A549 (cell line): ENCODE data around the gene PPP1R3D. TPM values are rescaled to one million over a fixed set of nuclear protein-coding genes. Genes with fewer than 3 reads are reported as not detected.

Experiments
- ATAC-seq, 2 experiments: fragments of 200-7000 bp in 1 of 2; fragments of >200 bp in 1 of 2; cut with Nextera tagmentation in 1 of 2; cut with Tn5 transposase in 1 of 2; 3 replicates each; pipeline versions ENCODE4 v1.8.0 to v1.9.1; 2018 to 2020; ENCODE audit warnings: mild to moderate bottlenecking in 1 of 2, moderate library complexity in 1 of 2
- CTCF ChIA-PET: fragments of 300-600 bp; sonication (Branson Sonifier 250); formaldehyde crosslinking; extraction: SDS; loops from one replicate; lab custom pipeline; 2021; ENCODE audit warnings: antibody characterized with exemption, inconsistent platforms; lab: Yijun Ruan, JAX
- POLR2A ChIA-PET: fragments of 350-600 bp; formaldehyde crosslinking; extraction: SDS; loops from one replicate; lab custom pipeline; 2021; ENCODE audit warnings: antibody characterized with exemption, inconsistent platforms; lab: Yijun Ruan, JAX
- DNase-seq, 2 experiments: peaks; one replicate each; pipeline versions ENCODE4 v3.0.0 to v3.0.0-alpha.2; 2011 to 2016; ENCODE audit warnings: low read depth in 1 of 2, low spot score in 1 of 2
- FAIRE-seq: peaks from 2 replicates; lab custom pipeline; 2011; peaks lifted over from hg19 to GRCh38; lab: Jason Lieb, UNC
- H3K27ac ChIP-seq, 2 experiments: fragments of >200 bp; sonication (Bioruptor Twin); formaldehyde crosslinking; 3 replicates each; pipeline ENCODE4 v1.5.1; 2016 to 2017
- H3K4me1 ChIP-seq: fragments of >200 bp; sonication (Bioruptor Twin); formaldehyde crosslinking; 3 replicates; pipeline ENCODE4 v1.6.1; 2016
- H3K4me2 ChIP-seq: fragments of >200 bp; sonication (Bioruptor Twin); formaldehyde crosslinking; 3 replicates; pipeline ENCODE4 v1.6.1; 2016
- H3K4me3 ChIP-seq: fragments of >200 bp; sonication (Bioruptor Twin); formaldehyde crosslinking; 3 replicates; pipeline ENCODE4 v1.5.1; 2016
- H3K9me3 ChIP-seq: fragments of >200 bp; sonication (Bioruptor Twin); formaldehyde crosslinking; 3 replicates; pipeline ENCODE4 v1.6.1; 2016
- BHLHE40 ChIP-seq: IDR thresholded peaks from 2 replicates; pipeline ENCODE4 v1.6.1; 2012; ENCODE audit warnings: low read depth, low read length, inconsistent platforms
- CBX8 ChIP-seq: fragments of 200-600 bp; sonication (generic); IDR thresholded peaks from 2 replicates; pipeline ENCODE4 v1.6.1; 2016
- CHD2 ChIP-seq: fragments of 150-350 bp; IDR thresholded peaks from 2 replicates; pipeline ENCODE4 v1.6.1; 2014; ENCODE audit warnings: low read length; ENCODE audit not compliant: partially characterized antibody
- CTCF ChIP-seq: fragments of >200 bp; sonication (Bioruptor Twin); formaldehyde crosslinking; IDR thresholded peaks from 3 replicates; pipeline ENCODE4 v1.5.1; 2016
- EHF ChIP-seq: fragments of 250-450 bp; sonication (Bioruptor Pico); IDR thresholded peaks from 2 replicates; pipeline ENCODE4 v1.5.0; 2020; ENCODE audit warnings: mild to moderate bottlenecking
- ELK1 ChIP-seq: fragments of 150-350 bp; IDR thresholded peaks from 2 replicates; pipeline ENCODE4 v1.6.1; 2014; ENCODE audit warnings: low read depth, mild to moderate bottlenecking, low read length
- FOSL2 ChIP-seq, 2 experiments: fragments of 450-650 bp in 1 of 2; fragments of >200 bp in 1 of 2; sonication (Bioruptor Twin) in 1 of 2; formaldehyde crosslinking; IDR thresholded peaks; 2 replicates each; pipeline versions ENCODE4 v1.5.0 to v1.6.1; 2016 to 2020; ENCODE audit warnings: mild to moderate bottlenecking in 1 of 2, moderate library complexity in 1 of 2
- GATA3 ChIP-seq: IDR thresholded peaks from 2 replicates; pipeline ENCODE4 v1.6.1; 2012; ENCODE audit warnings: borderline replicate concordance
- HOXA7 ChIP-seq: fragments of 250-450 bp; sonication (Bioruptor Pico); IDR thresholded peaks from 2 replicates; pipeline ENCODE4 v1.5.0; 2020; ENCODE audit warnings: mild to moderate bottlenecking, moderate library complexity
- HOXB5 ChIP-seq: fragments of 250-450 bp; sonication (Bioruptor Pico); IDR thresholded peaks from 2 replicates; pipeline ENCODE4 v1.5.0; 2020; ENCODE audit warnings: mild to moderate bottlenecking, moderate library complexity
- JUN ChIP-seq, 2 experiments: fragments of >200 bp; sonication (Bioruptor Twin); formaldehyde crosslinking; IDR thresholded peaks; 2 replicates in 1 of 2; 3 replicates in 1 of 2; pipeline ENCODE4 v1.6.1; 2016 to 2017
- KDM1A ChIP-seq: fragments of 200-600 bp; sonication (generic); IDR thresholded peaks from 2 replicates; pipeline ENCODE4 v1.6.1; 2016; ENCODE audit warnings: low read depth, mild to moderate bottlenecking
- KDM5A ChIP-seq: fragments of 200-600 bp; sonication (generic); IDR thresholded peaks from 2 replicates; pipeline ENCODE4 v1.6.1; 2016; ENCODE audit warnings: antibody characterized with exemption, mild to moderate bottlenecking
- MAFK ChIP-seq: fragments of 450-650 bp; IDR thresholded peaks from 2 replicates; pipeline ENCODE4 v1.6.1; 2014; ENCODE audit not compliant: partially characterized antibody
- MYC ChIP-seq: IDR thresholded peaks from 2 replicates; pipeline ENCODE4 v1.6.1; 2012; ENCODE audit warnings: mild to moderate bottlenecking, inconsistent platforms, low read length, improper control_type of control experiment, borderline replicate concordance
- NPAS2 ChIP-seq: fragments of 250-450 bp; sonication (Bioruptor Pico); IDR thresholded peaks from 2 replicates; pipeline ENCODE4 v1.8.0; 2022; ENCODE audit warnings: mild to moderate bottlenecking, moderate library complexity, borderline replicate concordance
- PHF8 ChIP-seq: fragments of 200-600 bp; sonication (generic); IDR thresholded peaks from 2 replicates; pipeline ENCODE4 v1.6.1; 2016; ENCODE audit warnings: low read depth, mild to moderate bottlenecking, antibody characterized with exemption, moderate library complexity, borderline replicate concordance
- POLR2A ChIP-seq: IDR thresholded peaks from 2 replicates; pipeline ENCODE4 v1.6.1; 2012; ENCODE audit warnings: mild to moderate bottlenecking, low read length
- POLR2AphosphoS2 ChIP-seq: conservative IDR thresholded peaks from 2 replicates; pipeline ENCODE4 v1.6.1; 2012; ENCODE audit warnings: low read length, improper control_type of control experiment, inconsistent platforms
- RARB ChIP-seq: fragments of 250-450 bp; sonication (Bioruptor Pico); IDR thresholded peaks from 2 replicates; pipeline ENCODE4 v1.8.0; 2021; ENCODE audit warnings: mild to moderate bottlenecking, moderate library complexity
- RNF2 ChIP-seq: fragments of 200-600 bp; sonication (generic); IDR thresholded peaks from 2 replicates; pipeline ENCODE4 v1.6.1; 2016; ENCODE audit warnings: low read depth, mild to moderate bottlenecking, antibody characterized with exemption, moderate library complexity, borderline replicate concordance
- SMC3 ChIP-seq: fragments of >200 bp; sonication (Bioruptor Twin); formaldehyde crosslinking; IDR thresholded peaks from 3 replicates; pipeline ENCODE4 v1.6.1; 2018; ENCODE audit warnings: inconsistent platforms
- TFCP2L1 ChIP-seq: fragments of 250-450 bp; sonication (Bioruptor Pico); IDR thresholded peaks from 2 replicates; pipeline ENCODE4 v1.5.0; 2021; ENCODE audit warnings: mild to moderate bottlenecking
- ZSCAN20 ChIP-seq: fragments of 250-450 bp; sonication (Bioruptor Pico); IDR thresholded peaks from 2 replicates; pipeline ENCODE4 v1.8.0; 2022; ENCODE audit warnings: mild to moderate bottlenecking, moderate library complexity
- WGBS: methylation state at CpG from one replicate; pipeline ENCODE4 v1.1.6; 2017; ENCODE audit errors: missing lambda C conversion rate; 5-methylcytosine and 5-hydroxymethylcytosine counted together
- polyA plus RNA-seq, 4 experiments: library from polyadenylated mRNA; depleted of rRNA in 3 of 4; stranded (reverse); fragments of >200 nt; fragmentation: RNase III in 1 of 4; extraction: RNeasy Plus Mini Kit Qiagen cat#74134 plus additional on column Dnase treatment in 1 of 4; gene quantifications; 2 replicates in 3 of 4; 3 replicates in 1 of 4; pipeline ENCODE4 v1.2.3, GENCODE V29; 2011 to 2017
- TF ChIP-seq, protein P1 (sequence below): fragments of 250-450 bp; sonication (Bioruptor Pico); IDR thresholded peaks from 2 replicates; pipeline ENCODE4 v1.5.0; 2020; ENCODE audit warnings: low read depth, mild to moderate bottlenecking, moderate library complexity
- TF ChIP-seq, protein P2 (sequence below): fragments of >200 bp; sonication (Bioruptor Twin); formaldehyde crosslinking; IDR thresholded peaks from 3 replicates; pipeline ENCODE4 v1.6.1; 2016

The PPP1R3D gene
- polyA plus RNA-seq, 2 of the 4 experiments (the other 2 are of a cell fraction) = 2.7 to 3.9 TPM

DNA sequence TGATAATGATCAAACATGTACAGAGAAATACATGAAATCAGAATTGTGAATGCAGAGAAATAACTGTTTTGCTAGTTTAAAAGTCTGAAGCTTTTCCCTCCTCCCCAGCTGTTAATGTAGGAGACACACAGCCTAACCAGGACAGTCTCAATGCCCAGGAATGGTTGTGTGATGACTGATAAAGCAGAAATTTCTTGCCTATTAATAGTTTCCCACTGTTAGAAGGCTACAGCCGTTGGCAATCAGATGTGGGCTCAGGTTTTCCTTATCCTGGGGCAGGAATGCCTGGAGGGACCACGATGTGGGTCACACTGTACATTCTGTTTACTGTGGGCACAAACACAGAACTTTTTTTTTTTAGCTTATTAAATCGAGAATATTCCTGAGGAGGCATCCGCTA, 1.9 kb downstream of the PPP1R3D start (continued):
- TF ChIP-seq KDM1A = no peak
- TF ChIP-seq MYC = no peak
- no peak for TF ChIP-seq ELK1

DNA sequence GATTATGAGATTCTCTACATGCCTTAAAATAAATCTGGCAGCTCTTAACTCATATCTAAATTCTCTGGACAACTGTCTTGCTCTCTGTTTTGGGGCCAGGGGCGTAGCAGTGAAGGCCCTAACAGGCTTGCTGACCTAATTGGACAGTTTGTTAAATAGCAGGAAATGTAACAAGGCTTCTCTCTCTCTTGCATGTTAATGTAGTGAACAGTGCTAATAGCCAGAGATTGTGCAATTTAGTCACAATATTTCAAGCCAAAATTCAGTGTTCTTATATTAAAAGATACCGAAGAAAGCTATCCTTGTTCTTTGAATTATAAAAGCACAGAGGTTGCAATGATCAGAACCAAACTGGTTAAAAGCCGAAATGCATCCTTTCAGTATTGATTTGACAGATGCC, 3.0 kb downstream of the PPP1R3D start:
- Histone ChIP-seq H3K4me1 (peaks cover 28% of the 10 kb centered on the region), H3K9me3 (peaks cover 3% of the 10 kb centered on the region; the same call in 2 of the 3 replicates), H3K27ac (no peak overlapping the region), H3K4me2 (no peak overlapping the region), H3K4me3 (no peak overlapping the region)
- FAIRE-seq (no peak), DNase-seq (no peak), ATAC-seq (no peak)
- WGBS = 88% methylated on average over 3 of the region's 3 CpGs
- TF ChIP-seq POLR2AphosphoS2 = no peak
- no peak for TF ChIP-seq HOXA7 (CRISPR knock-in tag)
- TF ChIP-seq CTCF = no peak
- no peak for TF ChIP-seq CHD2
- no peak for TF ChIP-seq ZSCAN20 (CRISPR knock-in tag)
- no peak for TF ChIP-seq HOXB5 (CRISPR knock-in tag)
- TF ChIP-seq BHLHE40 = no peak
- no peak for TF ChIP-seq POLR2A
- TF ChIP-seq RNF2 = no peak
- no peak for TF ChIP-seq FOSL2 (IDR thresholded peaks at IDR 0.05)
- no peak for TF ChIP-seq FOSL2 (CRISPR knock-in tag; IDR thresholded peaks at IDR 0.05)
- no peak for TF ChIP-seq RARB (CRISPR knock-in tag)
- ChIA-PET CTCF (interaction anchor here (4.4 kb wide), 1 partner anchor 10 kb away, joined by 73 read pairs; no protein-coding TSS in a partner anchor), POLR2A (no interaction called here)

DNA sequence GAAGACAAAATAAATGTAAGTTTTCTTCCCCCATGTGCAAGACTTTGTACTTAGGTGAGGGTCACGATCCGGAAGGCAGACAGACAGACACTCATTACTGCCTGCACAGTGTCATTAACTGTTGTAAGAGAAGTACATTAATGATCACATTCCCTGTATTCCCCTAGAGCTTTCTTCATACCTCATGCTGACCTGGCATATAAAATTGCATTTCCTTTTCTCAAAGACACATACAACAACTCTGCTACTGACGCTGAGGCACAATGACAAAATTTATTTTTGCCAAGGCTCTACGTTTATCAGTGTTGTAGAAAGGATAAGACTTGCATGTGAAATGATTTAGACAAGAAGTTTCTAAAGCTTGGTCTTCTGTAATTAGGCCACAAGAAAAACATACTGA, 3.7 kb downstream of the PPP1R3D start:
- Histone ChIP-seq H3K4me3 (no peak overlapping the region), H3K9me3 (peaks cover 3% of the 10 kb centered on the region; the same call in 2 of the 3 replicates), H3K27ac (no peak overlapping the region), H3K4me1 (peaks cover 23% of the 10 kb centered on the region), H3K4me2 (no peak overlapping the region)
- 87% methylated on average over 4 of the region's 4 CpGs for WGBS
- TF ChIP-seq JUN (IDR thresholded peaks at IDR 0.05) = no peak
- no peak for TF ChIP-seq SMC3
- TF ChIP-seq MAFK = peak; percentile 34
- no peak for TF ChIP-seq MYC
- TF ChIP-seq EHF = no peak
- no peak for ATAC-seq
- DNase-seq = no peak
- no peak for FAIRE-seq
- ChIA-PET CTCF (interaction anchor here (4.4 kb wide), 1 partner anchor 11 kb away, joined by 73 read pairs; no protein-coding TSS in a partner anchor), POLR2A (no interaction called here)

GRCh38 chr20:59935457-59936185, 4.5 kb downstream of the PPP1R3D start:
- H3K27ac ChIP-seq = no peak overlapping the region
- no peak overlapping the region for H3K4me3 ChIP-seq
- CTCF ChIA-PET = interaction anchor here (0.9 to 4.4 kb wide), 4 partner anchors 12 to 1293 kb away, joined by 3 to 73 read pairs (median 5); no protein-coding TSS in a partner anchor
- TF ChIP-seq PHF8 = no peak
- TF ChIP-seq RNF2 = no peak
- TF ChIP-seq, protein P1, sequence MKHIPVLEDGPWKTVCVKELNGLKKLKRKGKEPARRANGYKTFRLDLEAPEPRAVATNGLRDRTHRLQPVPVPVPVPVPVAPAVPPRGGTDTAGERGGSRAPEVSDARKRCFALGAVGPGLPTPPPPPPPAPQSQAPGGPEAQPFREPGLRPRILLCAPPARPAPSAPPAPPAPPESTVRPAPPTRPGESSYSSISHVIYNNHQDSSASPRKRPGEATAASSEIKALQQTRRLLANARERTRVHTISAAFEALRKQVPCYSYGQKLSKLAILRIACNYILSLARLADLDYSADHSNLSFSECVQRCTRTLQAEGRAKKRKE = no peak
- TF ChIP-seq KDM5A = no peak
- TF ChIP-seq, protein P2, sequence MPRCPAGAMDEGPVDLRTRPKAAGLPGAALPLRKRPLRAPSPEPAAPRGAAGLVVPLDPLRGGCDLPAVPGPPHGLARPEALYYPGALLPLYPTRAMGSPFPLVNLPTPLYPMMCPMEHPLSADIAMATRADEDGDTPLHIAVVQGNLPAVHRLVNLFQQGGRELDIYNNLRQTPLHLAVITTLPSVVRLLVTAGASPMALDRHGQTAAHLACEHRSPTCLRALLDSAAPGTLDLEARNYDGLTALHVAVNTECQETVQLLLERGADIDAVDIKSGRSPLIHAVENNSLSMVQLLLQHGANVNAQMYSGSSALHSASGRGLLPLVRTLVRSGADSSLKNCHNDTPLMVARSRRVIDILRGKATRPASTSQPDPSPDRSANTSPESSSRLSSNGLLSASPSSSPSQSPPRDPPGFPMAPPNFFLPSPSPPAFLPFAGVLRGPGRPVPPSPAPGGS = no peak
- TF ChIP-seq RARB (CRISPR knock-in tag) = no peak
- no peak for TF ChIP-seq POLR2AphosphoS2
- TF ChIP-seq TFCP2L1 (CRISPR knock-in tag) = no peak
- no peak for TF ChIP-seq MAFK
- TF ChIP-seq CBX8 = no peak
- no peak for TF ChIP-seq JUN (IDR thresholded peaks at IDR 0.05)
- TF ChIP-seq GATA3 = no peak
- TF ChIP-seq ZSCAN20 (CRISPR knock-in tag) = no peak
- no peak for TF ChIP-seq NPAS2
- H3K4me1 ChIP-seq = peaks cover 21% of the 10 kb centered on the region
- no peak for ATAC-seq
- WGBS = 91% methylated on average over 8 of the region's 8 CpGs
- DNase-seq = no peak
- FAIRE-seq = no peak
- peaks cover 3% of the 10 kb centered on the region; the same call in 2 of the 3 replicates for H3K9me3 ChIP-seq
- POLR2A ChIA-PET = no interaction called here
- no peak overlapping the region for H3K4me2 ChIP-seq
